Stimulated activated effector memory CD8-positive, alpha-beta T cell treated with anti-CD3 and anti-CD28 coated beads, Interleukin-12 subunit alpha, Interleukin-12 subunit beta, amount 100 ng/mL, for 72 hours (primary cell): ENCODE measurements around the gene ADAMTS1.

Experiments
- ATAC-seq: fragments of 150-1000 bp; cut with Tn5 transposase; 2 replicates; pipeline ENCODE4 v1.10.0; 2021
- DNase-seq, 2 donors: peaks; one replicate each; pipeline ENCODE4 v3.0.0; 2021 to 2022; ENCODE audit warnings: low spot score in 2 of 2
- H3K27ac Mint-ChIP-seq: one replicate; pipeline ENCODE4 v1.8.0; 2022; ENCODE audit warnings: mild to moderate bottlenecking, mixed read lengths
- H3K36me3 Mint-ChIP-seq: one replicate; pipeline ENCODE4 v1.8.0; 2022; ENCODE audit warnings: mild to moderate bottlenecking, mixed read lengths
- H3K4me1 Mint-ChIP-seq: one replicate; pipeline ENCODE4 v1.8.0; 2022; ENCODE audit warnings: mixed read lengths
- H3K4me3 Mint-ChIP-seq: one replicate; pipeline ENCODE4 v1.8.0; 2022; ENCODE audit warnings: mild to moderate bottlenecking, mixed read lengths
- H3K9me3 Mint-ChIP-seq: one replicate; pipeline ENCODE4 v1.8.0; 2022; ENCODE audit warnings: mixed read lengths

ADAMTS1 gene

DNA sequence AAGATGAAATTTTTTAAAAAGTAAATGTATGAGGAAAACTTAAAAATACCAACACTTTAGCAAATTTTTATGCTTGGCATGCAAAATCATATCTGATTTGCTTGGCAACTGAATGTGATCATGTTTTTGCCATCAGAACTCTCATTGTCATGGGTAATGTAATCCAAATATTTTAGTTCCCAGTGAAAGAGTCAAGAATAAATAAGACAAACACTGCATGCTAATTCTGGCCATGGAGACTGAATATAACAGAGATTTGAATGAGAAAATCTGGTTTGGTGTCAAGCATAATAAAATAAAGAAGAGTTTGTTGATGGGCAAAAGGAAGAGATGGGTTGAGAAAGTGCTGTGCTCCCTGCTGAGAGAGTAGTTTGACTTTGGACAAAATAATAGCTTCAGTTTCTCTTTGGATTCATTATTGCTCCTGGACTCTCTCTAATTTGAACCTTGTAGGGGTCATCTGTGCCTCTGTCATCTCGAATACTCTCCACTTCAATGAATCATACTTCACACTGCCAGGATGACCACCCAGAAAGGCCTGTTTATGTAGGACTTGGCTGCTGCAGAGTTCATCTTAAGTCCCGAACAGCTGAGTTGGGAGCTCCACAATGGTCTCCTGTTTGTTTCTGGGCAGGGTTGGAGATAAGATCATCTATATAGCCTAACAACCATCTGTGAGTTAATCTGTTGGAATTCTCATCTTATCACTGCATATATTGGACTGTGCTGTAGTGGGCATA is 34.4 kb downstream of the ADAMTS1 start:
- no peaks in the 10 kb centered on the region for H3K9me3 Mint-ChIP-seq
- no peaks in the 10 kb centered on the region for H3K4me1 Mint-ChIP-seq
- no peak for ATAC-seq
- H3K27ac Mint-ChIP-seq = no peak overlapping the region
- no peaks in the 10 kb centered on the region for H3K36me3 Mint-ChIP-seq
- H3K4me3 Mint-ChIP-seq = no peak overlapping the region
- no peak for DNase-seq

- no peak overlapping the region for H3K4me3 Mint-ChIP-seq
- no peak overlapping the region for H3K27ac Mint-ChIP-seq
- no peaks in the 10 kb centered on the region for H3K9me3 Mint-ChIP-seq
- no peaks in the 10 kb centered on the region for H3K36me3 Mint-ChIP-seq
- DNase-seq = no peak
- no peak for ATAC-seq
- H3K4me1 Mint-ChIP-seq = no peaks in the 10 kb centered on the region
These were observed 34.9 kb downstream of the ADAMTS1 start for GRCh38 chr21:26810266-26810665.

GRCh38 chr21:26809745-26810144 is 35.5 kb downstream of the ADAMTS1 start:
- Mint-ChIP-seq H3K27ac (no peak overlapping the region), H3K4me3 (no peak overlapping the region), H3K36me3 (no peaks in the 10 kb centered on the region), H3K9me3 (no peaks in the 10 kb centered on the region), H3K4me1 (no peaks in the 10 kb centered on the region)
- no peak for ATAC-seq
- DNase-seq = no peak

DNA sequence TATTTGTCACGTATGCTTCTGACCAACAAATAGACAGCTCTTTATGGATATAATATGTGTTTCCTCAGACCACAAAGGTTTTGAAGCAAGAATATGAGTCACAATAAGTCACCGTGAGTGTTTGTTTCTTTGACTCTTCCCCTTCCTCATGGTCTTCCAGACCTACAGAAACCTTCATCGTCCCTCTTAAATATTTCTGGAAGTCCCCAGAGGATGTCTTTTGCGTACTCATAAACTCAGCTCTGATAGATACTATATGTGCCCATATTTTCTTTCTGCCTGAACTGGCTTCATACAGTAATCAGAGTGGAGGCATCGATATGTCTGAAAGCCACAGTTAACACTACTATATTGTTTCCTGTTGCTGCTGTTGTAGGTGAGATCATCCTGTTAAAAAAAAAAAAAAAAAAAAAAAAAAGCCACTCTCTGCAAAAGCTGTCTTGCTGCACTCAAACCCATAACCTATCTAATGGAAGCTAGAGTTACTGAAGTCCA is 38.4 kb downstream of the ADAMTS1 start:
- ATAC-seq (peak; percentile 60), DNase-seq (no peak)
- no peak overlapping the region for H3K27ac Mint-ChIP-seq
- no peaks in the 10 kb centered on the region for H3K9me3 Mint-ChIP-seq
- no peaks in the 10 kb centered on the region for H3K4me1 Mint-ChIP-seq
- no peaks in the 10 kb centered on the region for H3K36me3 Mint-ChIP-seq
- no peak overlapping the region for H3K4me3 Mint-ChIP-seq

- H3K9me3 Mint-ChIP-seq = no peaks in the 10 kb centered on the region
These were observed 40.2 kb downstream of the ADAMTS1 start for GRCh38 chr21:26804895-26805609.

GRCh38 chr21:26801498-26801897 is 43.7 kb downstream of the ADAMTS1 start:
- H3K27ac Mint-ChIP-seq = no peak overlapping the region
- peaks cover 3% of the 10 kb centered on the region for H3K9me3 Mint-ChIP-seq
- DNase-seq (no peak), ATAC-seq (no peak)
- no peaks in the 10 kb centered on the region for H3K4me1 Mint-ChIP-seq
- no peak overlapping the region for H3K4me3 Mint-ChIP-seq
- no peaks in the 10 kb centered on the region for H3K36me3 Mint-ChIP-seq

More at GRCh38 chr21:26804895-26805609, 40.2 kb downstream of the ADAMTS1 start:
- H3K27ac Mint-ChIP-seq = no peak overlapping the region
- no peaks in the 10 kb centered on the region for H3K36me3 Mint-ChIP-seq
- ATAC-seq (no peak), DNase-seq (no peak)
- H3K4me3 Mint-ChIP-seq = no peak overlapping the region
- H3K4me1 Mint-ChIP-seq = no peaks in the 10 kb centered on the region

GRCh38 chr21:26800970-26801431 is 44.2 kb downstream of the ADAMTS1 start:
- DNase-seq (no peak), ATAC-seq (no peak)
- Mint-ChIP-seq H3K27ac (no peak overlapping the region), H3K36me3 (no peaks in the 10 kb centered on the region), H3K4me3 (no peak overlapping the region), H3K4me1 (no peaks in the 10 kb centered on the region), H3K9me3 (peaks cover 3% of the 10 kb centered on the region)

GRCh38 chr21:26800455-26800854 is 44.8 kb downstream of the ADAMTS1 start:
- no peaks in the 10 kb centered on the region for H3K36me3 Mint-ChIP-seq
- H3K4me3 Mint-ChIP-seq = no peak overlapping the region
- ATAC-seq = no peak
- DNase-seq = no peak
- H3K9me3 Mint-ChIP-seq = peaks cover 3% of the 10 kb centered on the region
- no peaks in the 10 kb centered on the region for H3K4me1 Mint-ChIP-seq
- no peak overlapping the region for H3K27ac Mint-ChIP-seq

GRCh38 chr21:26800001-26800400 is 45.2 kb downstream of the ADAMTS1 start:
- DNase-seq = no peak
- Mint-ChIP-seq H3K4me3 (no peak overlapping the region), H3K9me3 (peaks cover 3% of the 10 kb centered on the region), H3K4me1 (no peaks in the 10 kb centered on the region), H3K36me3 (no peaks in the 10 kb centered on the region), H3K27ac (no peak overlapping the region)
- no peak for ATAC-seq

- ATAC-seq (no peak), DNase-seq (no peak)
- Mint-ChIP-seq H3K4me1 (no peaks in the 10 kb centered on the region), H3K9me3 (peaks cover 3% of the 10 kb centered on the region), H3K27ac (no peak overlapping the region), H3K36me3 (no peaks in the 10 kb centered on the region), H3K4me3 (no peak overlapping the region)
These were observed 46.1 kb downstream of the ADAMTS1 start for GRCh38 chr21:26798856-26799751.

DNA sequence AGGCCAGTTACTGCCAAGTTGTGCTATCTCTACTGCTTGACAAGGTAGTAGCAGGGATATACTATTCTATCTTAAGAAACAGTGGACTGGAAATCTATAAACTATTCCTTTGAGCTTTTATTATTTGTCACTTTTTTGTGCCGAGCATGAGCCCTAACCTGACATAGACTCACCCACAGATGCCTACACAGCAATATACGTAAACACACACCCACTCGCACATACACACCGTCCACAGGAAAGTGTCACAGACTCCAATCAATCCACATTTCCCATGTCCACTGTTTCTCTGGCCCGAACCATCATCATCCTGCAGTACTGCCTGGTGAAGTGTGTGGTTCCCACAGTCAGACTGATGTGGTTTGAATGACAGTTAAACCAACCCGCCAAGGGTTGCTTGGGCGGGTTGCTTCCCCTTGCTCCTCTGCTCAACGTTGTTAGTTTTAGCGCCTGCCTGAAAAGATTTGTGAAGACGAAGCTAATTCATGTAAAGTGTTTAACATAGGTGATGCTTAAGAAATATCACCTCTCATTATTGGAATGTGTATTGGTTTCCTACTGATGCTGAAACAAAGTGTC is 47.2 kb downstream of the ADAMTS1 start:
- Mint-ChIP-seq H3K36me3 (no peaks in the 10 kb centered on the region), H3K4me1 (no peaks in the 10 kb centered on the region), H3K9me3 (peaks cover 11% of the 10 kb centered on the region), H3K4me3 (no peak overlapping the region), H3K27ac (no peak overlapping the region)
- no peak for ATAC-seq
- no peak for DNase-seq

GRCh38 chr21:26795866-26796329 is 49.3 kb downstream of the ADAMTS1 start:
- Mint-ChIP-seq H3K27ac (no peak overlapping the region), H3K36me3 (no peaks in the 10 kb centered on the region), H3K4me1 (no peaks in the 10 kb centered on the region), H3K4me3 (no peak overlapping the region), H3K9me3 (peaks cover 12% of the 10 kb centered on the region)
- DNase-seq (no peak), ATAC-seq (no peak)

- Mint-ChIP-seq H3K27ac (no peak overlapping the region), H3K36me3 (no peaks in the 10 kb centered on the region), H3K9me3 (peaks cover 12% of the 10 kb centered on the region), H3K4me3 (no peak overlapping the region), H3K4me1 (no peaks in the 10 kb centered on the region)
- ATAC-seq (no peak), DNase-seq (no peak)
These were observed 49.8 kb downstream of the ADAMTS1 start for GRCh38 chr21:26795412-26795805.

- Mint-ChIP-seq H3K4me1 (no peaks in the 10 kb centered on the region), H3K36me3 (no peaks in the 10 kb centered on the region), H3K9me3 (peaks cover 12% of the 10 kb centered on the region), H3K4me3 (no peak overlapping the region), H3K27ac (no peak overlapping the region)
- ATAC-seq (no peak), DNase-seq (no peak)
These were observed 50.4 kb downstream of the ADAMTS1 start for GRCh38 chr21:26794597-26795411.
